ENCODE measurements around the gene OGFOD2. TPM values are rescaled to one million over a fixed set of nuclear protein-coding genes. Genes with fewer than 3 reads are reported as not detected.

The OGFOD2 gene
- total and polyA plus RNA-seq, 2 donors (not counting 1 experiment from before 2014, with no cell fraction given): 26.7 to 99.3 TPM

DNA sequence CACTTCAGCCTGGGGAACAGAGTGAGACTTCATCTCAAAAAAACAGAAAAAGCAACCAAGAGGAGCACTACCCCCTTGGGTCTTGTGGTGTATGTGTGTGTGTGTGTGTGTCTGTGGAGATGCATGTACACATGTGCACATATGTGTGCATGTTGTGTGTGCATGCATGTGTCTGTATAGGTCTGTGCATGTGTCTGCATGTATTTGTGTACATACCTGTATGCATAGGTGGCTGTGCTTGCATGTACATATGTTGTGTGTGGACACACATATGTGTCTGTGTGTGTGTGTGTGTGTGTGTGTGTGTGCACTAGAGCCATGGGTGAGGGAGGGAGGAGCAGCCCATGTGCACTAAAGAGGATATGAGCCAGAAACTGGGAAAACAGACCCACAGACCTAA, 54.5 kb downstream of the OGFOD2 start:
- TF ChIP-seq, protein P1, sequence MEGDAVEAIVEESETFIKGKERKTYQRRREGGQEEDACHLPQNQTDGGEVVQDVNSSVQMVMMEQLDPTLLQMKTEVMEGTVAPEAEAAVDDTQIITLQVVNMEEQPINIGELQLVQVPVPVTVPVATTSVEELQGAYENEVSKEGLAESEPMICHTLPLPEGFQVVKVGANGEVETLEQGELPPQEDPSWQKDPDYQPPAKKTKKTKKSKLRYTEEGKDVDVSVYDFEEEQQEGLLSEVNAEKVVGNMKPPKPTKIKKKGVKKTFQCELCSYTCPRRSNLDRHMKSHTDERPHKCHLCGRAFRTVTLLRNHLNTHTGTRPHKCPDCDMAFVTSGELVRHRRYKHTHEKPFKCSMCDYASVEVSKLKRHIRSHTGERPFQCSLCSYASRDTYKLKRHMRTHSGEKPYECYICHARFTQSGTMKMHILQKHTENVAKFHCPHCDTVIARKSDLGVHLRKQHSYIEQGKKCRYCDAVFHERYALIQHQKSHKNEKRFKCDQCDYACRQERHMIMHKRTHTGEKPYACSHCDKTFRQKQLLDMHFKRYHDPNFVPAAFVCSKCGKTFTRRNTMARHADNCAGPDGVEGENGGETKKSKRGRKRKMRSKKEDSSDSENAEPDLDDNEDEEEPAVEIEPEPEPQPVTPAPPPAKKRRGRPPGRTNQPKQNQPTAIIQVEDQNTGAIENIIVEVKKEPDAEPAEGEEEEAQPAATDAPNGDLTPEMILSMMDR (IDR thresholded peaks at IDR 0.05): no peak
- no peak for TF ChIP-seq EZH2 (IDR thresholded peaks at IDR 0.05; ENCODE audit: borderline replicate concordance, insufficient read depth, low read depth, low read length, poor library complexity, severe bottlenecking)
- Histone ChIP-seq H3K27me3 (replicated peaks in 1 of 4; ENCODE audit: control extremely low read depth in 1 of 4, control insufficient read depth in 3 of 4, insufficient read depth in 4 of 4, low read length in 3 of 4) (no peaks in the 10 kb centered on the region), H3K4me3 (ENCODE audit: control extremely low read depth in 1 of 5, extremely low read depth in 1 of 5, insufficient read depth in 1 of 5, low read depth in 2 of 5, low read length in 4 of 5) (no peak overlapping the region), H3K9me3 (ENCODE audit: control extremely low read depth in 1 of 3, control insufficient read depth in 2 of 3, insufficient read depth in 1 of 3, low read length in 2 of 3) (no peaks in the 10 kb centered on the region), H3K36me3 (replicated peaks in 1 of 2; ENCODE audit: control extremely low read depth in 1 of 2, control insufficient read depth in 1 of 2, extremely low read depth in 1 of 2, insufficient read depth in 2 of 2, low read length in 1 of 2) (peaks cover 0 to 11% of the 10 kb centered on the region in 2 experiments), H3K4me1 (ENCODE audit: control insufficient read depth in 2 of 2, insufficient read depth in 2 of 2, low read length in 2 of 2) (peaks cover 9 to 12% of the 10 kb centered on the region in 2 donors), H3K27ac (ENCODE audit: low read length in 2 of 2) (no peak overlapping the region), H3K4me2 (replicated peaks; ENCODE audit: low read depth, low read length, poor library complexity, severe bottlenecking) (no peak overlapping the region), H3K9ac (ENCODE audit: low read length) (no peak overlapping the region), H3K79me2 (ENCODE audit: control insufficient read depth, insufficient read depth, low read length) (peaks cover 6% of the 10 kb centered on the region), H4K20me1 (ENCODE audit: control insufficient read depth, insufficient read depth, low read length, poor library complexity, severe bottlenecking) (no peaks in the 10 kb centered on the region), H2AFZ (ENCODE audit: insufficient read depth, low read depth, low read length, poor library complexity, severe bottlenecking) (no peak overlapping the region)
- ChIA-PET POLR2A (no interaction called here), CTCF (no interaction called here)
- DNase-seq (no peak), ATAC-seq (ENCODE audit: low read depth) (no peak)
- Mint-ChIP-seq H3K27ac (no peak overlapping the region), H3K9me3 (ENCODE audit: insufficient read depth) (no peaks in the 10 kb centered on the region), H3K4me3 (no peak overlapping the region), H3K4me1 (peaks cover 9% of the 10 kb centered on the region), H3K27me3 (no peaks in the 10 kb centered on the region)
- intact Hi-C loops (cut with micrococcal nuclease): no loop called here

Small RNAs within 50 kb of the gene (small RNA-seq; reads per million reads assigned to genes)
- gene ARL6IP4 (ENCODE audit: insufficient read length, low read depth, low replicate concordance) (not detected), gene MIR4304 (ENCODE audit: insufficient read length, low read depth, low replicate concordance) (not detected)

Other genes with a start within 250 kb of the OGFOD2 start
- gene HCAR1, start 244.4 kb upstream of the OGFOD2 start, total RNA-seq: not detected in 2 replicates
- gene HCAR1, start 244.4 kb upstream of the OGFOD2 start, polyA plus RNA-seq: 0.06 and 0.09 TPM in 2 replicates
- gene DENR, start 222.4 kb upstream of the OGFOD2 start, total RNA-seq: 54.5 and 59.0 TPM in 2 replicates
- 14.0 and 22.6 TPM in 2 replicates for gene DENR, start 222.4 kb upstream of the OGFOD2 start, polyA plus RNA-seq
- gene CCDC62, start 200.7 kb upstream of the OGFOD2 start, total RNA-seq: 4.2 and 5.4 TPM in 2 replicates
- gene CCDC62, start 200.7 kb upstream of the OGFOD2 start, polyA plus RNA-seq: 1.5 and 2.1 TPM in 2 replicates
- gene HIP1R, start 139.8 kb upstream of the OGFOD2 start, total RNA-seq: 390 and 411 TPM in 2 replicates
- gene HIP1R, start 139.8 kb upstream of the OGFOD2 start, polyA plus RNA-seq: 289 and 411 TPM in 2 replicates
- gene VPS37B, start 79.1 kb upstream of the OGFOD2 start, total RNA-seq: 87.2 and 88.1 TPM in 2 replicates
- 66.7 and 100 TPM in 2 replicates for gene VPS37B, start 79.1 kb upstream of the OGFOD2 start, polyA plus RNA-seq
- 2.5 and 3.7 TPM in 2 replicates for gene ABCB9, start 8.8 kb upstream of the OGFOD2 start, total RNA-seq
- 2.1 TPM in 2 replicates for gene ABCB9, start 8.8 kb upstream of the OGFOD2 start, polyA plus RNA-seq
- 153 and 165 TPM in 2 replicates for gene ARL6IP4, start 5.4 kb downstream of the OGFOD2 start, total RNA-seq
- gene ARL6IP4, start 5.4 kb downstream of the OGFOD2 start, polyA plus RNA-seq: 274 TPM in 2 replicates
- 28.6 and 30.3 TPM in 2 replicates for gene PITPNM2, start 175.8 kb downstream of the OGFOD2 start, total RNA-seq
- 9.6 and 13.8 TPM in 2 replicates for gene PITPNM2, start 175.8 kb downstream of the OGFOD2 start, polyA plus RNA-seq